NT2/D1 (cell line): Measurements from ENCODE around the gene ZBTB20.

Experiments
- YY1 ChIP-seq: IDR thresholded peaks from 2 replicates; pipeline ENCODE4 v1.6.1; 2011; ENCODE audit not compliant: insufficient read length, insufficient read depth
- ZNF274 ChIP-seq: IDR thresholded peaks from 2 replicates; pipeline ENCODE4 v1.6.1; 2011; ENCODE audit warnings: mild to moderate bottlenecking, low read depth, low read length

DNA sequence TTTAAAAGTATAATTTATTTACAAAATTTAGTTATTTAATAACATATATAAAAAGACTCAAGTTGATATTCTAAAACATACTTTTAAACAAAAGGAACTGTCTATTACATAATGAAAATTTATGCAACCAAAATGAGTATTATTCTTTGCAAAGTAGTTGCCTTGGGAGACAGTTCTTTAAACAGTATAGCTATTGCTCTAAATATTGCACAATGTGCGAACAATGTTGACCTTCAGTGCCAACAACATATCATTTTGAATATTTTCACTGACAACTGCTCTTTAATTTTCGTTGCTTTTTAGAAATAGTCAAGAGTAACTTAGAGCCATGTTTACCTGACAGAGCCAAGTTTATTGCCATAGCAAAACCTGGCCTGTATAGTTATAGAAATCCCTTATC is 124.9 kb downstream of the ZBTB20 start:
- TF ChIP-seq YY1, result no peak
- TF ChIP-seq ZNF274, result no peak
